BLaER1 (cell line): ENCODE results near the gene KRTAP10-12.

Experiments used
- H3K27ac ChIP-seq: shearing (Covaris generic); formaldehyde crosslinking; 2 replicates; pipeline ENCODE4 v1.8.1; 2022
- H3K27me3 ChIP-seq: shearing (Covaris generic); formaldehyde crosslinking; 2 replicates; pipeline ENCODE4 v1.8.1; 2022
- H3K36me3 ChIP-seq: shearing (Covaris generic); formaldehyde crosslinking; 2 replicates; pipeline ENCODE4 v1.8.1; 2022
- H3K4me1 ChIP-seq: shearing (Covaris generic); formaldehyde crosslinking; 2 replicates; pipeline ENCODE4 v1.8.1; 2022
- H3K4me2 ChIP-seq: shearing (Covaris generic); formaldehyde crosslinking; 2 replicates; pipeline ENCODE4 v1.8.1; 2022
- H3K4me3 ChIP-seq: shearing (Covaris generic); formaldehyde crosslinking; 2 replicates; pipeline ENCODE4 v1.8.1; 2022
- H3K9ac ChIP-seq: shearing (Covaris generic); formaldehyde crosslinking; 2 replicates; pipeline ENCODE4 v1.8.1; 2022
- H3K9me3 ChIP-seq: shearing (Covaris generic); formaldehyde crosslinking; 2 replicates; pipeline ENCODE4 v1.8.1; 2022
- H4K20me1 ChIP-seq: shearing (Covaris generic); formaldehyde crosslinking; 2 replicates; pipeline ENCODE4 v1.8.1; 2022
- Cebpa-rat ChIP-seq: shearing (Covaris generic); IDR thresholded peaks from 2 replicates; pipeline ENCODE4 v1.8.1; 2022

Gene KRTAP10-12

GRCh38 chr21:44697811-44698734 is 1.1 kb downstream of the KRTAP10-12 start:
- peaks cover 13% of the 10 kb centered on the region for H3K9me3 ChIP-seq
- no peak overlapping the region for H3K27ac ChIP-seq
- peaks cover 14% of the 10 kb centered on the region for H3K4me1 ChIP-seq
- H3K4me3 ChIP-seq, result no peak overlapping the region
- H3K36me3 ChIP-seq, result no peaks in the 10 kb centered on the region
- no peak overlapping the region for H3K9ac ChIP-seq
- no peak for TF ChIP-seq Cebpa-rat
- no peaks in the 10 kb centered on the region for H4K20me1 ChIP-seq
- no peak overlapping the region for H3K4me2 ChIP-seq
- peaks cover 51% of the 10 kb centered on the region for H3K27me3 ChIP-seq

- Histone ChIP-seq H3K4me1 (peaks cover 14% of the 10 kb centered on the region), H4K20me1 (no peaks in the 10 kb centered on the region), H3K27me3 (peaks cover 65% of the 10 kb centered on the region), H3K36me3 (no peaks in the 10 kb centered on the region), H3K9me3 (peaks cover 4% of the 10 kb centered on the region), H3K4me3 (no peak overlapping the region), H3K27ac (no peak overlapping the region), H3K4me2 (no peak overlapping the region), H3K9ac (no peak overlapping the region)
- TF ChIP-seq Cebpa-rat, result no peak
Observed at GRCh38 chr21:44699502-44700001, 2.6 kb downstream of the KRTAP10-12 start.

GRCh38 chr21:44700101-44701022 is 3.4 kb downstream of the KRTAP10-12 start:
- Histone ChIP-seq H3K27ac (no peak overlapping the region), H3K4me2 (peak overlapping the region; percentile 57), H3K9ac (no peak overlapping the region), H3K4me3 (no peak overlapping the region), H3K4me1 (peaks cover 14% of the 10 kb centered on the region), H3K9me3 (peaks cover 11% of the 10 kb centered on the region), H3K27me3 (peaks cover 69% of the 10 kb centered on the region), H4K20me1 (no peaks in the 10 kb centered on the region), H3K36me3 (no peaks in the 10 kb centered on the region)
- TF ChIP-seq Cebpa-rat, result no peak

- Histone ChIP-seq H4K20me1 (no peaks in the 10 kb centered on the region), H3K9me3 (peaks cover 17% of the 10 kb centered on the region), H3K27me3 (peaks cover 75% of the 10 kb centered on the region), H3K4me1 (peaks cover 14% of the 10 kb centered on the region), H3K27ac (no peak overlapping the region), H3K36me3 (no peaks in the 10 kb centered on the region), H3K4me2 (peak overlapping the region; percentile 57), H3K4me3 (no peak overlapping the region), H3K9ac (no peak overlapping the region)
- TF ChIP-seq Cebpa-rat, result no peak
Observed at GRCh38 chr21:44701023-44701400, 4.0 kb downstream of the KRTAP10-12 start.

- Histone ChIP-seq H3K9me3 (peaks cover 22% of the 10 kb centered on the region), H3K4me1 (peaks cover 14% of the 10 kb centered on the region), H3K36me3 (no peaks in the 10 kb centered on the region), H3K9ac (no peak overlapping the region), H3K4me3 (no peak overlapping the region), H4K20me1 (no peaks in the 10 kb centered on the region), H3K27me3 (peaks cover 80% of the 10 kb centered on the region), H3K27ac (no peak overlapping the region), H3K4me2 (no peak overlapping the region)
- no peak for TF ChIP-seq Cebpa-rat
Observed at GRCh38 chr21:44701541-44701940, 4.6 kb downstream of the KRTAP10-12 start.

- Histone ChIP-seq H3K4me1 (peaks cover 14% of the 10 kb centered on the region), H3K27ac (no peak overlapping the region), H3K27me3 (peaks cover 88% of the 10 kb centered on the region)
Observed at GRCh38 chr21:44702111-44702972, 5.4 kb downstream of the KRTAP10-12 start.

GRCh38 chr21:44702973-44703730 is 6.2 kb downstream of the KRTAP10-12 start:
- H3K4me2 ChIP-seq, result no peak overlapping the region
- peaks cover under 1% of the 10 kb centered on the region; the same call in 1 of the 2 replicates for H4K20me1 ChIP-seq
- H3K27ac ChIP-seq, result no peak overlapping the region
- no peak overlapping the region for H3K9ac ChIP-seq
- H3K9me3 ChIP-seq, result peaks cover 32% of the 10 kb centered on the region
- no peaks in the 10 kb centered on the region for H3K36me3 ChIP-seq
- H3K4me1 ChIP-seq, result peaks cover 14% of the 10 kb centered on the region
- no peak overlapping the region for H3K4me3 ChIP-seq
- no peak for TF ChIP-seq Cebpa-rat
- peaks cover 88% of the 10 kb centered on the region for H3K27me3 ChIP-seq

More at GRCh38 chr21:44702111-44702972, 5.4 kb downstream of the KRTAP10-12 start:
- Histone ChIP-seq H3K9ac (no peak overlapping the region), H3K36me3 (no peaks in the 10 kb centered on the region), H3K9me3 (peaks cover 28% of the 10 kb centered on the region), H4K20me1 (no peaks in the 10 kb centered on the region), H3K4me3 (no peak overlapping the region), H3K4me2 (no peak overlapping the region)
- TF ChIP-seq Cebpa-rat, result no peak

GRCh38 chr21:44703731-44704635 is 7.0 kb downstream of the KRTAP10-12 start:
- H3K27ac ChIP-seq, result no peak overlapping the region
- H3K4me3 ChIP-seq, result no peak overlapping the region
- H3K4me2 ChIP-seq, result no peak overlapping the region
- no peak for TF ChIP-seq Cebpa-rat
- peaks cover 88% of the 10 kb centered on the region for H3K27me3 ChIP-seq
- H3K4me1 ChIP-seq, result peaks cover 14% of the 10 kb centered on the region
- no peak overlapping the region for H3K9ac ChIP-seq
- H3K36me3 ChIP-seq, result no peaks in the 10 kb centered on the region
- H3K9me3 ChIP-seq, result peaks cover 32% of the 10 kb centered on the region
- peaks cover 8% of the 10 kb centered on the region; the same call in 1 of the 2 replicates for H4K20me1 ChIP-seq
